Tibial artery (tissue), 4 donors: Measurements from ENCODE around the gene ALOX15B.
"Not testable (repeated sequence)": the region's sequence is repeated elsewhere in the genome, so short reads cannot be mapped to it uniquely, and the experiment has no call there.

ENCODE experiments used
- DNase-seq, 2 donors: peaks; one replicate each; pipeline ENCODE4 v3.0.0-alpha.2; 2019
- H3K27ac ChIP-seq, 2 donors: fragments of 200-600 bp; sonication (generic) in 1 of 2; 1 replicate in 1 of 2; 2 replicates in 1 of 2; pipeline ENCODE4 v1.5.1; 2018 to 2019; ENCODE audit warnings: mild to moderate bottlenecking in 1 of 2
- H3K27me3 ChIP-seq, 2 donors: fragments of 200-600 bp; sonication (generic) in 1 of 2; one replicate each; pipeline versions ENCODE4 v1.5.1 to v1.6.0; 2016 to 2019
- H3K36me3 ChIP-seq, 3 donors: fragments of 200-600 bp; sonication (generic) in 2 of 3; one replicate each; pipeline ENCODE4 v1.5.1; 2016 to 2019; ENCODE audit warnings: mild to moderate bottlenecking in 2 of 3
- H3K4me1 ChIP-seq, 4 donors: fragments of 200-600 bp; sonication (generic) in 2 of 4; 1 replicate in 3 of 4; 2 replicates in 1 of 4; pipeline ENCODE4 v1.5.1; 2016 to 2019
- H3K4me3 ChIP-seq, 2 donors: fragments of 200-600 bp; sonication (generic) in 1 of 2; 1 replicate in 1 of 2; 2 replicates in 1 of 2; pipeline ENCODE4 v1.5.1; 2018 to 2019; ENCODE audit warnings: mild to moderate bottlenecking in 2 of 2
- H3K9me3 ChIP-seq, 3 donors: fragments of 200-600 bp; sonication (generic) in 1 of 3; one replicate each; pipeline ENCODE4 v1.5.1; 2016 to 2019
- intact Hi-C: fragments of 100-400 bp; cut with DNase I; formaldehyde crosslinking; loops from one replicate; pipeline ENCODE4 v1.15.0; 2023; ENCODE audit warnings: low total_unique reads
- TF ChIP-seq, protein P1 (sequence below), 2 experiments: fragments of 200-600 bp in 1 of 2; fragments of 450-650 bp in 1 of 2; IDR thresholded peaks; one replicate each; pipeline ENCODE4 v1.5.1; 2017 to 2019; ENCODE audit warnings: antibody characterized with exemption in 2 of 2, mild to moderate bottlenecking in 1 of 2, moderate library complexity in 1 of 2

The ALOX15B gene

DNA sequence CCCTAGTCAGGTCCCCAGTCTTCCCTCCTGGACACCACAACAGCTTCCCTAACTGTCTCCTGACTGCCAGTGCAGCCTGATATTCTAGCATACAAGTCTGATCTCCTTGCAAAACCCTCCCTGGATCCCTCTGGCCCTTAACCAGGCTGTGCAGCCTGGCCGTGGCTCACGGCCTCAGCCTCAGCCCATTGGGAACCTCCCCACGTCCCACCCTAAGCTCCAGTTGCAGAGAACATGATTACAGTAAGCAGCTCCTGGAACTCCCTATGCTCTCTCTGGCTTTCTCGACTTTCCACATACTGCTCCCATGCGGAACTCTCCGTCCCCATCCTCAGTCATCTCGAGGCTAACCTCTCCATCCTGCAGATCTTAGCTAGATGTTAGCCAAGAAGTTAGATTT, 35.7 kb downstream of the ALOX15B start:
- intact Hi-C loops = no loop called here

DNA sequence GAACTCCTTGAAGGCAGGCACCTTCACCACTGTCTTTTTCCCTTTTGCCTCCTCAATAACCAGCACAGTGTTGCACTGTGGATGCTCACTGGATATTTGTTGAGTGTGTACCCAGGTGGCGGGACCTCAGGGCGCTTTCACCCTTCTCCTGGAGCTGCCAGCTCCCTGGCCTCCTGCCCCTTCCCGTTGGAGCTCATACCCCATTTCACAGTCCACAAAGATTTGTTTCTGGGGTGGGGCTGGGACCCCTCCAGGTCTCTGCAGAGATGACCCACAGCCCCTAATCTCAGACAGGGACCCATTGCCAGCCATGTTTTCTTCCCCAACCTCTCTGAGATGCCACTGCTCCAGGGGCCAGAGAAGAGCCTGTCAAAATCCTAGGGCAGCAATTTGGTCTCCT, 36.2 kb downstream of the ALOX15B start:
- Histone ChIP-seq H3K27me3 (peaks cover 0 to 90% of the 10 kb centered on the region in 2 donors), H3K36me3 (no peaks in the 10 kb centered on the region), H3K4me3 (no peak overlapping the region), H3K9me3 (no peaks in the 10 kb centered on the region), H3K4me1 (peaks cover 4 to 31% (median 23%) of the 10 kb centered on the region in 4 donors), H3K27ac (no peak overlapping the region)
- intact Hi-C loops = no loop called here
- DNase-seq = no peak
- TF ChIP-seq, protein P1, sequence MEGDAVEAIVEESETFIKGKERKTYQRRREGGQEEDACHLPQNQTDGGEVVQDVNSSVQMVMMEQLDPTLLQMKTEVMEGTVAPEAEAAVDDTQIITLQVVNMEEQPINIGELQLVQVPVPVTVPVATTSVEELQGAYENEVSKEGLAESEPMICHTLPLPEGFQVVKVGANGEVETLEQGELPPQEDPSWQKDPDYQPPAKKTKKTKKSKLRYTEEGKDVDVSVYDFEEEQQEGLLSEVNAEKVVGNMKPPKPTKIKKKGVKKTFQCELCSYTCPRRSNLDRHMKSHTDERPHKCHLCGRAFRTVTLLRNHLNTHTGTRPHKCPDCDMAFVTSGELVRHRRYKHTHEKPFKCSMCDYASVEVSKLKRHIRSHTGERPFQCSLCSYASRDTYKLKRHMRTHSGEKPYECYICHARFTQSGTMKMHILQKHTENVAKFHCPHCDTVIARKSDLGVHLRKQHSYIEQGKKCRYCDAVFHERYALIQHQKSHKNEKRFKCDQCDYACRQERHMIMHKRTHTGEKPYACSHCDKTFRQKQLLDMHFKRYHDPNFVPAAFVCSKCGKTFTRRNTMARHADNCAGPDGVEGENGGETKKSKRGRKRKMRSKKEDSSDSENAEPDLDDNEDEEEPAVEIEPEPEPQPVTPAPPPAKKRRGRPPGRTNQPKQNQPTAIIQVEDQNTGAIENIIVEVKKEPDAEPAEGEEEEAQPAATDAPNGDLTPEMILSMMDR (IDR thresholded peaks at IDR 0.05) = no peak

More for the DNA sequence above, 35.7 kb downstream of the ALOX15B start:
- Histone ChIP-seq H3K4me1 (peaks cover 3 to 25% (median 18%) of the 10 kb centered on the region in 4 donors), H3K27ac (no peak overlapping the region), H3K4me3 (no peak overlapping the region), H3K9me3 (no peaks in the 10 kb centered on the region), H3K36me3 (no peaks in the 10 kb centered on the region), H3K27me3 (peaks cover 0 to 90% of the 10 kb centered on the region in 2 donors)
- DNase-seq = no peak
- TF ChIP-seq, protein P1 (IDR thresholded peaks at IDR 0.05) = no peak

DNA sequence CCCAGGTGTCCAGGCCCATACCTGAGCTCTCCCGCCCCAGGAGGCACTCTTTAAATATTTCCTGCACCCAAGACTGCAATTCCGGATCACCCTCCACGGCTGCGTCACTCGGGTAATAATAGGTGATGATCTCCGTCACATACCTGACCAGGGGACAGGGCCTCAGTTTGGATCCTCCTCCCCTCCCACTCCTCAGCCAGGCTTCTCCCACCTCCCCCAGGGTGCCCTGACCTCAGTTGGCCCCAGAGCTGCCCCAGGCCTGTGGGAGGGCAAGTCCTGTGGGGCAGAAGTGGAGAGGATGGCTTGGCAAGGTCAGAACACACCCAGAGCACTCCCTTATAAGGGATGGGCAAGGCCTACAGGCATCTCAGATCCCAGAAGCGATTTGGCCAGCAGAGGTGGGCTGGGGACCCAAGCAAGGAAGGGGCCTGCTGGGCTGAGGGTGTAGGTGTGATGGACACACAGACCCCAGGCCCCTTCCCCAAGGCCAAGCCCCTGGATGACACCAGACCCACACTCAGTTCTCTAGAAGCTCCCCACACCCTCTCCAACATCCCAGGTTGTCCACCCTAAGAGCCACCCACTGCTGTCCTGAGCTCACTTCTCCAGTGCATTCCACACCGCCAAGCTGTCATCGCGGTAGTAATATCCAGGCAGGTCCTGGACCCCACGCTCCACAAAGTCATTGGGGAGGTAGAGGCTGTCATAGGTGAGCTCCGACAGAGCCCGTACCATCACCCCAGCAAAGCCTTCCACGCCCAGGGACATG, 36.9 kb downstream of the ALOX15B start:
- H3K27ac ChIP-seq = no peak overlapping the region
- intact Hi-C loops = loop anchor here (2.0 kb wide), 1 partner anchor 13 kb away; no protein-coding TSS in a partner anchor
- DNase-seq = no peak
- H3K4me1 ChIP-seq = peaks cover 4 to 35% (median 27%) of the 10 kb centered on the region in 4 donors
- H3K27me3 ChIP-seq = peaks cover 0 to 92% of the 10 kb centered on the region in 2 donors
- no peak overlapping the region for H3K4me3 ChIP-seq
- TF ChIP-seq, protein P1 (IDR thresholded peaks at IDR 0.05) = no peak
- H3K36me3 ChIP-seq = no peaks in the 10 kb centered on the region
- no peaks in the 10 kb centered on the region for H3K9me3 ChIP-seq

DNA sequence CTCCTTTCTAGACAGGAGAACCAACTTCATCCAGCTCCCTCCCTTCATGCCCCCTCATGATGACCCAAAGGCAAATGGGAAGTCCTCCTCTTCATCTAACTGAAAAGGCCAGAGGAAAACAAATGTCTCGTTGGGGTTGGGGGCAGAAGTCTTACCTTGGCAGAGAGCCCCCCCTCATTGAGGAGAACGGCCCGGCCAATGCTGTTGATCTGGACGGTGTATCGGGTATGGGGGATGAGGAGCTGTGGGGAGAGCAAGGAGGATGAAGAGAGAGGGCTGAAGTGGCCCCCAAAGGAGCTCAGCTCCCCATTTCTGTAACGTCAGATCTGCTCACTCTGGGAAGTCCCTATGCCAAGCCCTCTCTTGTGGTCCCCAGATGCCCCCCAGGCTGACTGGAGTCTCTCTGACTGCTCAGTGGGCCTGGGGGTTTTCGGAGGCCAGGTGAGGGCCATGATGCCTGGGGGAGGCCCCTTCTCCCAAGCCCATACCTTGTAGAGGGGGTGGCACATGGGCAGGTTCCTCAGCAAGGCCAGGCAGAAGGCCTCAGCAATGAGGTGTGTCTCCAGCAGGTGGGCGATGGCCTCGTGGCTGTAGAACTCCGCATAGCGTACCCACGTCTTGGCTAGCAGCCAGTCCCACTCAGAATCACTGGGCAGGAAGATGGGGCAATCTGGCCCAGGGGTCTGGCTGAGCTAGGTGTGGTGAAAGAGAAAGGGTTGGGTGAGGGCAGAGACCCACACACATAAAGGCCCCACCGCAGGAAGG, 37.8 kb downstream of the ALOX15B start:
- H3K4me3 ChIP-seq = no peak overlapping the region
- H3K27ac ChIP-seq = no peak overlapping the region
- peaks cover 4 to 35% (median 27%) of the 10 kb centered on the region in 4 donors for H3K4me1 ChIP-seq
- DNase-seq = no peak
- H3K9me3 ChIP-seq = no peaks in the 10 kb centered on the region
- TF ChIP-seq, protein P1 (IDR thresholded peaks at IDR 0.05) = no peak
- H3K27me3 ChIP-seq = peaks cover 0 to 91% of the 10 kb centered on the region in 2 donors
- intact Hi-C loops = loop anchor here (2.0 kb wide), 1 partner anchor 14 kb away; no protein-coding TSS in a partner anchor
- H3K36me3 ChIP-seq = no peaks in the 10 kb centered on the region

DNA sequence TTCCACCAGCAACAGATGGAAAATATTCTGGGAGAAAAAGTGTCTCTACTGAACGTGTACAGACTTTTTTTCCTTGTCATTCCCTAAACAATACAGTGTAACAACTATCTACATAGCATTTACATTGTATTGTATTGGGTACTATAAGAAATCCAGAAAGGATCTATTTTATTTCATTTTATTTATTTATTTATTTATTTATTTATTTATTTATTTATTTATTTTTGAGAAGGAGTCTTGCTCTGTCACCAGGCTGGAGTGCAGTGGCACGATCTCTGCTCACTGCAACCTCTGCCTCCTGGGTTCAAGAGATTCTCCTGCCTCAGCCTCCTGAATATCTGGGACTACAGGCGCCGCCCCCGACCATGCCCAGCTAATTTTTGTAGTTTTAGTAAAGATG, 39.1 kb downstream of the ALOX15B start:
- Histone ChIP-seq H3K4me1 (peaks cover 4 to 29% (median 23%) of the 10 kb centered on the region in 4 donors), H3K27me3 (peaks cover 3 to 90% of the 10 kb centered on the region in 2 donors)
- H3K9me3 ChIP-seq, H3K27ac ChIP-seq, H3K36me3 ChIP-seq, DNase-seq, H3K4me3 ChIP-seq: not testable (repeated sequence)
- intact Hi-C loops = loop anchor here (2.0 kb wide), 1 partner anchor 15 kb away; no protein-coding TSS in a partner anchor
